Body of pancreas (tissue), 4 donors: ENCODE data around the gene EIF4G2. TPM values are rescaled to one million over a fixed set of nuclear protein-coding genes. Genes with fewer than 3 reads are reported as not detected.

Experiments
- ATAC-seq: fragments of 150-250 bp; one replicate; pipeline ENCODE4 v1.9.1; 2016
- DNase-seq, 4 donors: peaks; one replicate each; pipeline ENCODE4 v3.0.0-alpha.2; 2019
- H3K27ac ChIP-seq, 4 donors: fragments of 200-600 bp; sonication (generic); 1 replicate in 3 of 4; 2 replicates in 1 of 4; pipeline versions ENCODE4 v1.5.1 to v1.6.1; 2016 to 2019; ENCODE audit warnings: mild to moderate bottlenecking in 1 of 4, mixed read lengths in 1 of 4, moderate library complexity in 1 of 4
- H3K27me3 ChIP-seq, 2 donors: fragments of 200-600 bp; sonication (generic); one replicate each; pipeline ENCODE4 v1.6.0; 2016; ENCODE audit warnings: mild to moderate bottlenecking in 1 of 2
- H3K36me3 ChIP-seq, 2 donors: fragments of 200-600 bp; sonication (generic); replicated peaks in 1 of 2; 2 replicates each; pipeline ENCODE4 v1.5.1; 2016; ENCODE audit warnings: low read depth in 2 of 2; ENCODE audit not compliant: insufficient read depth in 1 of 2
- H3K4me1 ChIP-seq: fragments of 200-600 bp; sonication (generic); one replicate; pipeline ENCODE4 v1.6.0; 2016
- H3K4me3 ChIP-seq, 2 donors: fragments of 200-600 bp; sonication (generic); 1 replicate in 1 of 2; 2 replicates in 1 of 2; pipeline ENCODE4 v1.5.1; 2016 to 2019
- H3K9me3 ChIP-seq, 3 donors: fragments of 200-600 bp; sonication (generic); 1 replicate in 2 of 3; 2 replicates in 1 of 3; pipeline ENCODE4 v1.5.1; 2016
- CTCF ChIP-seq, 7 experiments: fragments of 450-650 bp in 4 of 7; fragments of 200-600 bp in 3 of 7; sonication (generic) in 3 of 7; IDR thresholded peaks; one replicate each; pipeline ENCODE4 v1.5.1; 2016 to 2019; ENCODE audit warnings: antibody characterized with exemption in 7 of 7
- POLR2A ChIP-seq, 3 donors: fragments of 450-650 bp; IDR thresholded peaks; one replicate each; pipeline ENCODE4 v1.6.1; 2016; ENCODE audit warnings: antibody characterized with exemption in 3 of 3, mild to moderate bottlenecking in 2 of 3
- WGBS, 2 donors: methylation state at CpG; one replicate each; pipeline ENCODE4 v1.1.5; 2017; 5-methylcytosine and 5-hydroxymethylcytosine counted together
- intact Hi-C: fragments of 100-400 bp; cut with DNase I; formaldehyde crosslinking; loops from one replicate; pipeline ENCODE4 v1.15.1; 2023
- total RNA-seq, 2 donors: library from RNA; depleted of rRNA; stranded (reverse); fragments of >200 nt; gene quantifications; one replicate each; pipeline ENCODE4 v1.1.0, GENCODE V29; 2016

The EIF4G2 gene
- total RNA-seq, 2 donors from 2014 or later, result 223 to 230 TPM

- Histone ChIP-seq H3K9me3 (no peaks in the 10 kb centered on the region), H3K27ac (no peak overlapping the region), H3K4me1 (peaks cover 8% of the 10 kb centered on the region), H3K36me3 (peaks cover 6 to 12% of the 10 kb centered on the region in 2 donors), H3K27me3 (no peaks in the 10 kb centered on the region), H3K4me3 (no peak overlapping the region)
- DNase-seq (peak; percentile 86 to 91 (median 88)), ATAC-seq (peak; percentile 93)
- TF ChIP-seq POLR2A (IDR thresholded peaks at IDR 0.05), result no peak
- TF ChIP-seq CTCF (IDR thresholded peaks at IDR 0.05), result peak; percentile 82 to 95 (median 90)
- 6 to 10% methylated on average over 10 to 24 of the region's 24 CpGs for WGBS, 2 donors
- intact Hi-C loops, result loop anchor here (5.0 kb wide), 1 partner anchor 230 kb away; no protein-coding TSS in a partner anchor
Measured at GRCh38 chr11:10792385-10793068, 16.2 kb downstream of the EIF4G2 start.

- no peak for TF ChIP-seq CTCF (IDR thresholded peaks at IDR 0.05)
- no peak for TF ChIP-seq POLR2A (IDR thresholded peaks at IDR 0.05)
- Histone ChIP-seq H3K4me1 (no peaks in the 10 kb centered on the region), H3K4me3 (no peak overlapping the region), H3K27me3 (no peaks in the 10 kb centered on the region), H3K27ac (no peak overlapping the region), H3K36me3 (no peaks in the 10 kb centered on the region), H3K9me3 (no peaks in the 10 kb centered on the region)
- DNase-seq, result no peak
- intact Hi-C loops, result loop anchor here (10.0 kb wide), 1 partner anchor 1018 kb away; no protein-coding TSS in a partner anchor
- no peak for ATAC-seq
- 82 to 83% methylated on average over 5 of the region's 5 CpGs for WGBS, 2 donors
Measured at GRCh38 chr11:10786451-10786850, 22.3 kb downstream of the EIF4G2 start.

GRCh38 chr11:10785146-10785474 lies 23.6 kb downstream of the EIF4G2 start:
- Histone ChIP-seq H3K9me3 (no peaks in the 10 kb centered on the region), H3K4me3 (no peak overlapping the region), H3K27me3 (no peaks in the 10 kb centered on the region), H3K36me3 (no peaks in the 10 kb centered on the region), H3K27ac (no peak overlapping the region), H3K4me1 (no peaks in the 10 kb centered on the region)
- intact Hi-C loops, result loop anchor here (10.0 kb wide), 1 partner anchor 1020 kb away; no protein-coding TSS in a partner anchor
- DNase-seq (no peak), ATAC-seq (no peak)
- TF ChIP-seq POLR2A (IDR thresholded peaks at IDR 0.05) (no peak), CTCF (IDR thresholded peaks at IDR 0.05) (no peak)
- 69 to 76% methylated on average over 4 of the region's 4 CpGs for WGBS, 2 donors

- Histone ChIP-seq H3K9me3 (no peaks in the 10 kb centered on the region), H3K27me3 (no peaks in the 10 kb centered on the region), H3K4me1 (no peaks in the 10 kb centered on the region), H3K27ac (no peak overlapping the region), H3K4me3 (no peak overlapping the region), H3K36me3 (peaks cover 2% of the 10 kb centered on the region in 2 donors)
- no peak for TF ChIP-seq CTCF (IDR thresholded peaks at IDR 0.05)
- no peak for TF ChIP-seq POLR2A (IDR thresholded peaks at IDR 0.05)
- DNase-seq (no peak), ATAC-seq (no peak)
- intact Hi-C loops, result loop anchor here (10.0 kb wide), 1 partner anchor 1020 kb away; no protein-coding TSS in a partner anchor
- WGBS, 2 donors, result 71 to 72% methylated on average over 10 of the region's 10 CpGs
Measured at GRCh38 chr11:10784232-10785145, 24.2 kb downstream of the EIF4G2 start.
